Uterus (tissue), 2 donors: Measurements from ENCODE around the gene TEX53.

Experiments
- POLR2A ChIP-seq, 2 donors: fragments of 450-650 bp; IDR thresholded peaks; one replicate each; pipeline ENCODE4 v1.6.1; 2016; ENCODE audit warnings: antibody characterized with exemption in 2 of 2, mild to moderate bottlenecking in 1 of 2, moderate library complexity in 1 of 2
- TF ChIP-seq, protein P1 (sequence below), 4 experiments: fragments of 200-600 bp in 2 of 4; fragments of 450-650 bp in 2 of 4; sonication (generic) in 2 of 4; IDR thresholded peaks; one replicate each; pipeline ENCODE4 v1.5.1; 2016 to 2019; ENCODE audit warnings: antibody characterized with exemption in 4 of 4, mild to moderate bottlenecking in 2 of 4, moderate library complexity in 1 of 4

DNA sequence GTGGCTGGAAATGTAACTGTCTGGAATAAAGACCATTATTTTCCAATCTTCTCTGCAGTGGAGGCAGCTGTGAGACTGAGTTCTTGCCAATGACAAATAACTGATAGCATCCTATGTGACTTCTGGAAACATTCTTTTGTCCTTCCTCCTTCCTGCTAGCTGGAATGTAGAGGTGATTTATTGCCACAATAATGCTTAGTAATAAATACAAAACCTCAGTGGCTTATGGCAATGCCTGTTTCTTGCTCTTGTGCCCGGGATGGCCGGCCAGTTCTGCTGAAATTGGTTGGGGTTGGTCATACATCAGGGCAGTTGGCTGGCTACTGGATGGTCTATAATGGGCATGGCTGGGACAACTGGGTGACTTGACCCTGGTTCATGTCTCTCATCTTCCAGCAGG, 36.5 kb upstream of the TEX53 start:
- TF ChIP-seq, protein P1, sequence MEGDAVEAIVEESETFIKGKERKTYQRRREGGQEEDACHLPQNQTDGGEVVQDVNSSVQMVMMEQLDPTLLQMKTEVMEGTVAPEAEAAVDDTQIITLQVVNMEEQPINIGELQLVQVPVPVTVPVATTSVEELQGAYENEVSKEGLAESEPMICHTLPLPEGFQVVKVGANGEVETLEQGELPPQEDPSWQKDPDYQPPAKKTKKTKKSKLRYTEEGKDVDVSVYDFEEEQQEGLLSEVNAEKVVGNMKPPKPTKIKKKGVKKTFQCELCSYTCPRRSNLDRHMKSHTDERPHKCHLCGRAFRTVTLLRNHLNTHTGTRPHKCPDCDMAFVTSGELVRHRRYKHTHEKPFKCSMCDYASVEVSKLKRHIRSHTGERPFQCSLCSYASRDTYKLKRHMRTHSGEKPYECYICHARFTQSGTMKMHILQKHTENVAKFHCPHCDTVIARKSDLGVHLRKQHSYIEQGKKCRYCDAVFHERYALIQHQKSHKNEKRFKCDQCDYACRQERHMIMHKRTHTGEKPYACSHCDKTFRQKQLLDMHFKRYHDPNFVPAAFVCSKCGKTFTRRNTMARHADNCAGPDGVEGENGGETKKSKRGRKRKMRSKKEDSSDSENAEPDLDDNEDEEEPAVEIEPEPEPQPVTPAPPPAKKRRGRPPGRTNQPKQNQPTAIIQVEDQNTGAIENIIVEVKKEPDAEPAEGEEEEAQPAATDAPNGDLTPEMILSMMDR (IDR thresholded peaks at IDR 0.05) = no peak
- no peak for TF ChIP-seq POLR2A (IDR thresholded peaks at IDR 0.05)
